Fibroblast of mammary gland (primary cell): ENCODE results near the gene TENM4.
A peak's percentile ranks its signal among the peaks of the same experiment; 100 is the strongest.

Source experiments
- DNase-seq: peaks from one replicate; pipeline ENCODE4 v3.0.0-alpha.2; 2010; ENCODE audit warnings: low read depth
- H3K4me3 ChIP-seq: 2 replicates; pipeline ENCODE4 v1.5.1; 2011; ENCODE audit warnings: low read depth, mild to moderate bottlenecking, low read length, moderate library complexity; ENCODE audit not compliant: control insufficient read depth
- CTCF ChIP-seq: conservative IDR thresholded peaks from 2 replicates; pipeline ENCODE4 v1.5.1; 2011; ENCODE audit warnings: low read depth, low read length, inconsistent platforms; ENCODE audit not compliant: control insufficient read depth, insufficient read depth

Gene TENM4

GRCh38 chr11:78798663-78799062 is 642.2 kb downstream of the TENM4 start:
- DNase-seq = peak; percentile 81
- TF ChIP-seq CTCF = peak; percentile 98
- no peak overlapping the region for H3K4me3 ChIP-seq

- H3K4me3 ChIP-seq = no peak overlapping the region
- no peak for DNase-seq
- no peak for TF ChIP-seq CTCF
These were observed 643.3 kb downstream of the TENM4 start for GRCh38 chr11:78797559-78797958.

- DNase-seq = peak; percentile 97
- TF ChIP-seq CTCF = no peak
- H3K4me3 ChIP-seq = no peak overlapping the region
These were observed 643.9 kb downstream of the TENM4 start for GRCh38 chr11:78796956-78797355.

GRCh38 chr11:78795621-78796261 is 645.1 kb downstream of the TENM4 start:
- no peak overlapping the region for H3K4me3 ChIP-seq
- DNase-seq = no peak
- TF ChIP-seq CTCF = no peak

GRCh38 chr11:78791964-78792363 is 648.9 kb downstream of the TENM4 start:
- no peak overlapping the region for H3K4me3 ChIP-seq
- no peak for TF ChIP-seq CTCF
- DNase-seq = no peak

GRCh38 chr11:78791254-78791653 is 649.6 kb downstream of the TENM4 start:
- no peak overlapping the region for H3K4me3 ChIP-seq
- TF ChIP-seq CTCF = no peak
- no peak for DNase-seq

- TF ChIP-seq CTCF = no peak
These were observed 650.0 kb downstream of the TENM4 start for GRCh38 chr11:78790784-78791183.

More at GRCh38 chr11:78790784-78791183, 650.0 kb downstream of the TENM4 start:
- H3K4me3 ChIP-seq = no peak overlapping the region
- DNase-seq = no peak
